ENCODE measurements around the gene CCDC169.

The CCDC169 gene

GRCh38 chr13:36231236-36231635 lies 66.4 kb downstream of the CCDC169 start:
- no peak for FAIRE-seq

- FAIRE-seq: no peak
These were observed 72.9 kb downstream of the CCDC169 start for GRCh38 chr13:36224730-36225129.

- no peak for FAIRE-seq
These were observed 77.7 kb downstream of the CCDC169 start for GRCh38 chr13:36219883-36220282.

GRCh38 chr13:36217456-36217855 lies 80.2 kb downstream of the CCDC169 start:
- no peak for FAIRE-seq

- FAIRE-seq: no peak
These were observed 83.3 kb downstream of the CCDC169 start, which contains the start of gene SOHLH2 for GRCh38 chr13:36214163-36214921. Gene SOHLH2, minus strand, starts transcription at chr13:36214556. Its CDS starts 30 bp downstream, at chr13:36214526.

- FAIRE-seq: no peak
These were observed 84.8 kb downstream of the CCDC169 start for GRCh38 chr13:36212789-36213188.

GRCh38 chr13:36211567-36211966 lies 86.0 kb downstream of the CCDC169 start:
- no peak for FAIRE-seq

GRCh38 chr13:36210738-36211137 lies 86.9 kb downstream of the CCDC169 start:
- no peak for FAIRE-seq

- FAIRE-seq: no peak
These were observed 89.9 kb downstream of the CCDC169 start for GRCh38 chr13:36207672-36208071.

- FAIRE-seq: no peak
These were observed 104.3 kb downstream of the CCDC169 start for GRCh38 chr13:36193151-36193855.

- no peak for FAIRE-seq
These were observed 105.4 kb downstream of the CCDC169 start for GRCh38 chr13:36192166-36192565.

- FAIRE-seq: no peak
These were observed 106.8 kb downstream of the CCDC169 start for GRCh38 chr13:36190771-36191170.

GRCh38 chr13:36188441-36188840 lies 109.2 kb downstream of the CCDC169 start:
- no peak for FAIRE-seq

- FAIRE-seq: no peak
These were observed 113.7 kb downstream of the CCDC169 start for GRCh38 chr13:36183901-36184300.
